Panc1 (cell line): ENCODE measurements around the gene NELFCD. TPM values are rescaled to one million over a fixed set of nuclear protein-coding genes. Genes with fewer than 3 reads are reported as not detected.

Source experiments
- ATAC-seq: fragments of 200-7000 bp; cut with Tn5 transposase; 2 replicates; pipeline ENCODE4 v1.9.1; 2020; ENCODE audit warnings: mild to moderate bottlenecking, moderate library complexity
- BruUV-seq: library from RNA; stranded (reverse); fragments of 400-500 nt; replicated peaks from 2 replicates; lab custom pipeline; 2021; lab: Mats Ljungman, UMichigan
- CTCF ChIA-PET: fragments of 300-600 bp; sonication (Branson Sonifier 250); formaldehyde crosslinking; loops from one replicate; lab custom pipeline; 2022; ENCODE audit warnings: antibody characterized with exemption; lab: Charles Lee
- POLR2A ChIA-PET: fragments of 300-600 bp; sonication (Branson Sonifier 250); formaldehyde crosslinking; loops from one replicate; lab custom pipeline; 2022; ENCODE audit warnings: antibody characterized with exemption; lab: Charles Lee
- DNase-seq: peaks from one replicate; pipeline ENCODE4 v3.0.0-alpha.2; 2010; ENCODE audit warnings: low read depth, low spot score
- H3K27ac ChIP-seq: 2 replicates; pipeline ENCODE4 v1.5.1; 2011; ENCODE audit warnings: mild to moderate bottlenecking, low read length, inconsistent platforms
- H3K27me3 ChIP-seq: fragments of 200-500 bp; sonication (Bioruptor generic); 2 replicates; pipeline ENCODE4 v1.6.0; 2014; ENCODE audit warnings: low read length, inconsistent platforms; ENCODE audit not compliant: control insufficient read depth, insufficient read depth
- H3K36me3 ChIP-seq: fragments of 200-500 bp; sonication (Bioruptor generic); 2 replicates; pipeline ENCODE4 v1.5.1; 2014; ENCODE audit warnings: inconsistent platforms, mild to moderate bottlenecking, low read length, moderate library complexity; ENCODE audit not compliant: control insufficient read depth, insufficient read depth
- H3K4me1 ChIP-seq: 2 replicates; pipeline ENCODE4 v1.5.1; 2011; ENCODE audit warnings: inconsistent platforms, mild to moderate bottlenecking, low read length, moderate library complexity; ENCODE audit not compliant: control insufficient read depth, insufficient read depth
- H3K4me3 ChIP-seq, 2 experiments: 2 replicates each; pipeline ENCODE4 v1.5.1; 2011 to 2012; ENCODE audit warnings: low read depth in 2 of 2, low read length in 2 of 2, mild to moderate bottlenecking in 2 of 2, inconsistent platforms in 1 of 2, moderate library complexity in 1 of 2
- H3K9me3 ChIP-seq: fragments of 200-500 bp; sonication (Bioruptor generic); 2 replicates; pipeline ENCODE4 v1.5.1; 2014; ENCODE audit warnings: low read depth, mild to moderate bottlenecking, inconsistent platforms, low read length, moderate library complexity; ENCODE audit not compliant: control insufficient read depth, insufficient read depth
- CTCF ChIP-seq: fragments of 450-650 bp; IDR thresholded peaks from 2 replicates; pipeline ENCODE4 v1.5.1; 2017; ENCODE audit warnings: mild to moderate bottlenecking
- POLR2AphosphoS5 ChIP-seq: IDR thresholded peaks from 2 replicates; pipeline ENCODE4 v1.6.1; 2012; ENCODE audit warnings: mild to moderate bottlenecking, low read depth, low read length, moderate library complexity
- REST ChIP-seq, 2 experiments: IDR thresholded peaks; 2 replicates each; pipeline ENCODE4 v1.6.1; 2011 to 2012; ENCODE audit warnings: low read depth in 2 of 2, control low read depth in 1 of 2, low read length in 1 of 2, mild to moderate bottlenecking in 1 of 2, moderate library complexity in 1 of 2; ENCODE audit not compliant: insufficient read depth in 1 of 2
- SIN3A ChIP-seq: IDR thresholded peaks from 2 replicates; pipeline ENCODE4 v1.6.1; 2012; ENCODE audit warnings: low read depth, mild to moderate bottlenecking, low read length, moderate library complexity, borderline replicate concordance; ENCODE audit not compliant: insufficient read depth
- TCF7L2 ChIP-seq: IDR thresholded peaks from 2 replicates; pipeline ENCODE4 v1.6.1; 2011; ENCODE audit warnings: mild to moderate bottlenecking, low read depth, low read length, inconsistent platforms
- in situ Hi-C: cut with HindIII; loops from 2 replicates; pipeline ENCODE4 v1.10.0; 2016; ENCODE audit warnings: low sequenced_read_pairs, low pct_unique_long_range_greater_than_20kb
- intact Hi-C: fragments of 100-400 bp; cut with micrococcal nuclease; formaldehyde crosslinking; loops from one replicate; pipeline ENCODE4 v1.10.0; 2022; ENCODE audit not compliant: unreplicated experiment
- total RNA-seq: library from RNA; stranded (reverse); gene quantifications from one replicate; pipeline ENCODE4 v1.2.1, GENCODE V29; 2021; ENCODE audit not compliant: unreplicated experiment

Gene NELFCD
- total RNA-seq, 1 experiment from 2014 or later: 108 TPM

GRCh38 chr20:58967652-58968429 is 13.2 kb upstream of the NELFCD start:
- BruUV-seq: no TSS peak
- Histone ChIP-seq H3K4me1 (no peaks in the 10 kb centered on the region), H3K4me3 (no peak overlapping the region), H3K27ac (no peak overlapping the region), H3K36me3 (no peaks in the 10 kb centered on the region), H3K27me3 (no peaks in the 10 kb centered on the region), H3K9me3 (no peaks in the 10 kb centered on the region)
- DNase-seq: no peak
- TF ChIP-seq REST (IDR thresholded peaks at IDR 0.05; ENCODE audit: insufficient read depth in 1 of 2, low read depth in 2 of 2, low read length in 1 of 2): no peak
- no peak for TF ChIP-seq POLR2AphosphoS5
- no peak for TF ChIP-seq TCF7L2
- no peak for TF ChIP-seq CTCF
- TF ChIP-seq SIN3A: no peak
- ChIA-PET POLR2A (no interaction called here), CTCF (interaction anchor here (0.6 kb wide), 1 partner anchor 77 kb away, joined by 4 read pairs; no protein-coding TSS in a partner anchor)
- intact Hi-C loops (no loop called here), in situ Hi-C loops (no loop called here)
- ATAC-seq: no peak

GRCh38 chr20:58969439-58969838 is 11.6 kb upstream of the NELFCD start:
- H3K36me3 ChIP-seq: no peaks in the 10 kb centered on the region
- H3K27ac ChIP-seq: no peak overlapping the region
- in situ Hi-C loops: no loop called here
- no peak overlapping the region for H3K4me3 ChIP-seq
- BruUV-seq: no TSS peak
- no peaks in the 10 kb centered on the region for H3K4me1 ChIP-seq
- POLR2A ChIA-PET: no interaction called here
- CTCF ChIA-PET: no interaction called here
- H3K27me3 ChIP-seq: no peaks in the 10 kb centered on the region
- intact Hi-C loops: no loop called here
- no peak for TF ChIP-seq TCF7L2
- no peak for TF ChIP-seq REST (IDR thresholded peaks at IDR 0.05; ENCODE audit: insufficient read depth in 1 of 2, low read depth in 2 of 2, low read length in 1 of 2)
- TF ChIP-seq POLR2AphosphoS5: no peak
- no peak for TF ChIP-seq CTCF
- TF ChIP-seq SIN3A: no peak
- no peaks in the 10 kb centered on the region for H3K9me3 ChIP-seq
- DNase-seq: no peak
- no peak for ATAC-seq
